Stimulated activated CD8-positive, alpha-beta memory T cell treated with anti-CD3 and anti-CD28 coated beads, Interleukin-15, amount 100 ng/mL, for 48 hours (primary cell): ENCODE results near the gene SZRD1.
A peak's percentile ranks its signal among the peaks of the same experiment; 100 is the strongest.

Experiments used
- DNase-seq, 2 donors: peaks; one replicate each; pipeline ENCODE4 v3.0.0-alpha.2; 2020; ENCODE audit warnings: low read depth in 2 of 2

SZRD1 gene

GRCh38 chr1:16367258-16367967 is 371 bp downstream of the SZRD1 start:
- peak; percentile 83 to 84 for DNase-seq

GRCh38 chr1:16367968-16368890 is 1.2 kb downstream of the SZRD1 start:
- DNase-seq: no peak

- DNase-seq: no peak
Measured at GRCh38 chr1:16369821-16370220, 2.8 kb downstream of the SZRD1 start.

- no peak for DNase-seq
Measured at GRCh38 chr1:16371725-16372124, 4.7 kb downstream of the SZRD1 start.

GRCh38 chr1:16372535-16373285 is 5.7 kb downstream of the SZRD1 start:
- no peak for DNase-seq

- no peak for DNase-seq
Measured at GRCh38 chr1:16374266-16374665, 7.2 kb downstream of the SZRD1 start.

GRCh38 chr1:16375521-16376340 is 8.7 kb downstream of the SZRD1 start:
- DNase-seq: no peak

GRCh38 chr1:16376971-16377370 is 9.9 kb downstream of the SZRD1 start:
- no peak for DNase-seq

- no peak for DNase-seq
Measured at GRCh38 chr1:16378443-16378842, 11.4 kb downstream of the SZRD1 start.

GRCh38 chr1:16380868-16381267 is 13.8 kb downstream of the SZRD1 start:
- no peak for DNase-seq

- no peak for DNase-seq
Measured at GRCh38 chr1:16383888-16384287, 16.8 kb downstream of the SZRD1 start.

- no peak for DNase-seq
Measured at GRCh38 chr1:16385659-16386453, 18.8 kb downstream of the SZRD1 start.

GRCh38 chr1:16386454-16387113 is 19.5 kb downstream of the SZRD1 start:
- no peak for DNase-seq

- DNase-seq: no peak
Measured at GRCh38 chr1:16387201-16388188, 20.5 kb downstream of the SZRD1 start.

- DNase-seq: peak in 1 of 2 donors; percentile 9
Measured at GRCh38 chr1:16391411-16391810, 24.4 kb downstream of the SZRD1 start.

- no peak for DNase-seq
Measured at GRCh38 chr1:16392740-16393569, 25.9 kb downstream of the SZRD1 start.

GRCh38 chr1:16393570-16394521 is 26.8 kb downstream of the SZRD1 start:
- DNase-seq: no peak
